ENCODE results near the gene IL22RA2. TPM values are rescaled to one million over a fixed set of nuclear protein-coding genes. Genes with fewer than 3 reads are reported as not detected.

Gene IL22RA2
- total RNA-seq, 1 donor from 2014 or later = not detected

GRCh38 chr6:137167702-137168377, 5.6 kb downstream of the IL22RA2 start:
- DNase-seq = no peak

GRCh38 chr6:137166247-137167098, 7.0 kb downstream of the IL22RA2 start:
- no peak for DNase-seq

GRCh38 chr6:137165375-137166246, 7.8 kb downstream of the IL22RA2 start:
- DNase-seq = no peak

GRCh38 chr6:137163732-137164318, 9.6 kb downstream of the IL22RA2 start:
- no peak for DNase-seq

- no peak for DNase-seq
Observed at GRCh38 chr6:137162692-137163306, 10.6 kb downstream of the IL22RA2 start.

GRCh38 chr6:137161949-137162348, 11.5 kb downstream of the IL22RA2 start:
- DNase-seq = no peak

GRCh38 chr6:137160763-137161162, 12.7 kb downstream of the IL22RA2 start:
- DNase-seq = no peak

GRCh38 chr6:137159912-137160311, 13.5 kb downstream of the IL22RA2 start:
- no peak for DNase-seq

- no peak for DNase-seq
Observed at GRCh38 chr6:137157601-137158000, 15.8 kb downstream of the IL22RA2 start.

- DNase-seq = no peak
Observed at GRCh38 chr6:137156650-137157049, 16.8 kb downstream of the IL22RA2 start.

- no peak for DNase-seq
Observed at GRCh38 chr6:137155830-137156229, 17.6 kb downstream of the IL22RA2 start.

- DNase-seq = no peak
Observed at GRCh38 chr6:137150072-137150471, 23.4 kb downstream of the IL22RA2 start.

- no peak for DNase-seq
Observed at GRCh38 chr6:137149035-137149393, 24.4 kb downstream of the IL22RA2 start.

- DNase-seq = no peak
Observed at GRCh38 chr6:137148306-137149034, 25.0 kb downstream of the IL22RA2 start.

GRCh38 chr6:137147195-137147594, 26.2 kb downstream of the IL22RA2 start:
- DNase-seq = no peak

- DNase-seq = no peak
Observed at GRCh38 chr6:137146206-137146605, 27.2 kb downstream of the IL22RA2 start.

GRCh38 chr6:137145421-137145820, 28.0 kb downstream of the IL22RA2 start:
- DNase-seq = no peak

- no peak for DNase-seq
Observed at GRCh38 chr6:137136065-137136464, 37.4 kb downstream of the IL22RA2 start.

GRCh38 chr6:137134483-137134882, 39.0 kb downstream of the IL22RA2 start:
- DNase-seq = no peak

GRCh38 chr6:137133122-137133521, 40.3 kb downstream of the IL22RA2 start:
- no peak for DNase-seq

- DNase-seq = no peak
Observed at GRCh38 chr6:137126875-137127485, 46.5 kb downstream of the IL22RA2 start.

All from occipital lobe (tissue), 2 donors.